GM23338 (cell line): Measurements from ENCODE around the gene RPL27. TPM values are rescaled to one million over a fixed set of nuclear protein-coding genes. Genes with fewer than 3 reads are reported as not detected.

Experiments used
- ATAC-seq: fragments of 200-7000 bp; cut with Tn5 transposase; 3 replicates; pipeline ENCODE4 v1.9.1; 2020
- DNase-seq: peaks from one replicate; pipeline ENCODE4 v3.0.0-alpha.2; 2015; ENCODE audit warnings: low spot score
- H2AFZ ChIP-seq: fragments of 200-600 bp; sonication (generic); 2 replicates; pipeline ENCODE4 v1.8.0; 2016; ENCODE audit warnings: antibody characterized with exemption, mild to moderate bottlenecking, moderate library complexity
- H3F3A ChIP-seq: fragments of 200-600 bp; sonication (generic); replicated peaks from 2 replicates; pipeline ENCODE4 v1.8.0; 2017; ENCODE audit warnings: antibody characterized with exemption, mixed run types, low read depth
- H3K27ac ChIP-seq: fragments of 200-600 bp; sonication (generic); 2 replicates; pipeline ENCODE4 v1.6.1; 2016; ENCODE audit warnings: low read depth
- H3K27me3 ChIP-seq: fragments of 200-600 bp; sonication (generic); 2 replicates; pipeline ENCODE4 v1.8.0; 2016; ENCODE audit warnings: mild to moderate bottlenecking, mixed run types, moderate library complexity; ENCODE audit not compliant: insufficient read depth
- H3K36me3 ChIP-seq: fragments of 200-600 bp; sonication (generic); 2 replicates; pipeline ENCODE4 v1.8.0; 2016; ENCODE audit warnings: mild to moderate bottlenecking; ENCODE audit not compliant: insufficient read depth
- H3K4me1 ChIP-seq: fragments of 200-600 bp; sonication (generic); 2 replicates; pipeline ENCODE4 v1.8.0; 2016; ENCODE audit warnings: mild to moderate bottlenecking, moderate library complexity; ENCODE audit not compliant: insufficient read depth
- H3K4me2 ChIP-seq: fragments of 200-600 bp; sonication (generic); 2 replicates; pipeline ENCODE4 v1.7.1; 2017; ENCODE audit warnings: mixed run types
- H3K4me3 ChIP-seq: fragments of 200-600 bp; sonication (generic); 2 replicates; pipeline ENCODE4 v1.6.1; 2016; ENCODE audit warnings: mixed run types
- H3K79me2 ChIP-seq: fragments of 200-600 bp; sonication (generic); replicated peaks from 2 replicates; pipeline ENCODE4 v1.8.0; 2017; ENCODE audit warnings: mild to moderate bottlenecking; ENCODE audit not compliant: insufficient read depth
- H3K9me2 ChIP-seq: fragments of 200-600 bp; sonication (generic); 2 replicates; pipeline ENCODE4 v1.8.0; 2017; ENCODE audit not compliant: insufficient read depth
- H4K20me1 ChIP-seq: fragments of 200-600 bp; sonication (generic); replicated peaks from 2 replicates; pipeline ENCODE4 v1.8.0; 2017; ENCODE audit warnings: mild to moderate bottlenecking; ENCODE audit not compliant: insufficient read depth
- H3K27ac Mint-ChIP-seq: 2 replicates; pipeline ENCODE4 v1.8.0; 2020; ENCODE audit warnings: inconsistent platforms, mild to moderate bottlenecking, moderate library complexity, mixed read lengths
- H3K27me3 Mint-ChIP-seq: 3 replicates; pipeline ENCODE4 v1.8.0; 2022; ENCODE audit warnings: low read depth, mild to moderate bottlenecking, moderate library complexity, mixed read lengths, inconsistent platforms; ENCODE audit not compliant: insufficient read depth, poor library complexity
- H3K36me3 Mint-ChIP-seq: 3 replicates; pipeline ENCODE4 v1.8.0; 2021; ENCODE audit warnings: low read depth, mild to moderate bottlenecking, inconsistent platforms, moderate library complexity, mixed read lengths
- H3K4me1 Mint-ChIP-seq: 3 replicates; pipeline ENCODE4 v1.8.0; 2020; ENCODE audit warnings: mild to moderate bottlenecking, inconsistent platforms, mixed read lengths
- H3K4me3 Mint-ChIP-seq: 3 replicates; pipeline ENCODE4 v1.8.0; 2021; ENCODE audit warnings: moderate library complexity, mild to moderate bottlenecking, inconsistent platforms, mixed read lengths
- H3K9me3 Mint-ChIP-seq: 3 replicates; pipeline ENCODE4 v1.8.0; 2020; ENCODE audit warnings: moderate library complexity, mild to moderate bottlenecking, inconsistent platforms, mixed read lengths
- CREB1 ChIP-seq: fragments of 250-450 bp; sonication (Bioruptor Pico); IDR thresholded peaks from 2 replicates; pipeline ENCODE4 v1.5.0; 2020; ENCODE audit warnings: low read depth, mild to moderate bottlenecking, moderate library complexity
- EZH2 ChIP-seq: fragments of 200-600 bp; sonication (generic); IDR thresholded peaks from one replicate; pipeline ENCODE4 v1.8.0; 2017; ENCODE audit warnings: antibody characterized with exemption, mild to moderate bottlenecking, low read depth; ENCODE audit not compliant: unreplicated experiment
- EZH2phosphoT487 ChIP-seq: fragments of 200-600 bp; sonication (generic); IDR thresholded peaks from one replicate; pipeline ENCODE4 v1.8.1; 2018; ENCODE audit warnings: antibody characterized with exemption; ENCODE audit not compliant: unreplicated experiment
- JUNB ChIP-seq: IDR thresholded peaks from one replicate; pipeline ENCODE4 v1.6.1; 2016; ENCODE audit warnings: antibody characterized with exemption; ENCODE audit not compliant: unreplicated experiment
- NANOG ChIP-seq: IDR thresholded peaks from 2 replicates; pipeline ENCODE4 v1.6.1; 2016; ENCODE audit warnings: antibody characterized with exemption, borderline replicate concordance
- POLR2AphosphoS5 ChIP-seq: IDR thresholded peaks from 2 replicates; pipeline ENCODE4 v1.6.1; 2016; ENCODE audit warnings: antibody characterized with exemption, low read depth
- STAT1 ChIP-seq: IDR thresholded peaks from one replicate; pipeline ENCODE4 v1.6.1; 2016; ENCODE audit warnings: antibody characterized with exemption; ENCODE audit not compliant: unreplicated experiment
- ZNF114 ChIP-seq: fragments of 250-450 bp; sonication (Bioruptor Pico); IDR thresholded peaks from 2 replicates; pipeline ENCODE4 v1.5.0; 2020; ENCODE audit warnings: mild to moderate bottlenecking, moderate library complexity
- long read RNA-seq: library from polyadenylated mRNA; unstranded; transcript quantifications from one replicate; pipeline ENCODE4 v2.0.0, GENCODE V29; 2020; ENCODE audit not compliant: unreplicated experiment
- polyA plus RNA-seq: library from polyadenylated mRNA; unstranded; fragments of >200 nt; fragmentation: Nextera tagmentation; extraction: Ambion mirVana; gene quantifications from 2 replicates; pipeline ENCODE4 v1.2.1, GENCODE V29; 2016
- total RNA-seq: library from RNA; depleted of rRNA; stranded (reverse); fragments of >200 nt; shearing (Covaris generic); gene quantifications from 2 replicates; pipeline ENCODE4 v1.2.3, GENCODE V29; 2014; rRNA removed
- TF ChIP-seq, protein P1 (sequence below): fragments of 250-450 bp; sonication (Bioruptor Pico); IDR thresholded peaks from 2 replicates; pipeline ENCODE4 v1.5.0; 2020; ENCODE audit warnings: mild to moderate bottlenecking, moderate library complexity
- TF ChIP-seq, protein P2 (sequence below), 2 experiments: fragments of 200-600 bp in 1 of 2; sonication (generic) in 1 of 2; conservative IDR thresholded peaks; 2 replicates each; pipeline versions ENCODE4 v1.5.1 to v1.6.1; 2016 to 2017; ENCODE audit warnings: antibody characterized with exemption in 2 of 2, low read depth in 2 of 2, mild to moderate bottlenecking in 2 of 2, moderate library complexity in 1 of 2
- TF ChIP-seq, protein P3 (sequence below): IDR thresholded peaks from 2 replicates; pipeline ENCODE4 v1.6.1; 2016; ENCODE audit warnings: antibody characterized with exemption
- TF ChIP-seq, protein P4 (sequence below): IDR thresholded peaks from one replicate; pipeline ENCODE4 v1.6.1; 2018; ENCODE audit warnings: antibody characterized with exemption; ENCODE audit not compliant: unreplicated experiment

Gene RPL27
- total RNA-seq (1,307 and 1,784 TPM in 2 replicates), polyA plus RNA-seq (2,722 and 2,793 TPM in 2 replicates)
- long read RNA-seq, transcript RPL27-201 (5 exons, 505 nt) = major isoform, 706 of 1,083 reads
- long read RNA-seq, transcript RPL27-206 (4 exons, 730 nt) = minor isoform, 366 of 1,083 reads
- long read RNA-seq, partial matches to known transcripts = 1 of 1,083 reads
- long read RNA-seq, other reads (novel, unspliced or antisense) = 4 of 1,083 reads

DNA sequence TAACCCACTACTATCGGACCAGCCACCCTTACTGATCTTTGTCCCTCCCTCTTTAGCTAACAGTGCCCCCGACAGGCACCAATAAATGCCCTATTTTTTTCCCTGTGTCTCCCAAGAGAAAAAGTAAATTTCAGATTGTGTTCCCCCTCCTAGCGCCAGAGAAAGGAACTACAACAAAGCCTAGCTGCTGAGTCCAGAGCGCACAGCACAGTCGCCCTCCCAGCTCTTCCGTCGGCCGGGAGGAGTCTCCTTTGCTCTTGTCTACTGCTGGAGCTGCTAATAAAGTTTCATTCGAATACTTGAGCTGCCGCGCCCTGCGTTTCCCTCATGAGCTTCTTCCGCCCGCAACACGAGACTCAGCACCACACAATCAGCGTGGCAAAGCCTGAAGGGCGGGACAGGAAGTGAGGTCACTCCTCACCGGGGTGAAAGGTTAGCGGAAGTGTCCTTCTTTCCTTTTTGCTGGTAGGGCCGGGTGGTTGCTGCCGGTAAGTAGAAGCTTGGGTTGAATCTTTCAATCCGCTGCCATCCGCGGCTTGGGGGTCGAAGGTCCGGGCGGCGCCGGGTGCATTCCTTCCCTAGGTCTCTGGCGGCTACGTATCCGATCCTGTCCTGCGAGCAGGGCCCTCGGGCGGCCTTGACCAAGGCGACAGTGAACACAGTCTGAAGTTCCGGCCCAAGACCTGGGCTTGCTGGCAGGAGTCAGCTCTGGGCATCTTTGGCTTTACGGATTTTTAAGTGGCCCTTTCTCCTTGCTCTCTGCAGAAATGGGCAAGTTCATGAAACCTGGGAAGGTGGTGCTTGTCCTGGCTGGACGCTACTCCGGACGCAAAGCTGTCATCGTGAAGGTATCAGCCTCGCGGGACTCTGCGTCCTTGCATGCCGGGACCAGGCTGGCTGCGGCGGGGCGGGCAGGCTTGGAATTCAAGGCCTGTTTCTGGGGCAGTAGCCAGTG, at the start of gene RPL27:
RPL27 (plus strand) TSS at position 436 of the 955 bp plus-strand sequence; CDS start at position 768, 332 bp downstream.
- peaks cover 23% of the 10 kb centered on the region for H3K27me3 Mint-ChIP-seq
- no peaks in the 10 kb centered on the region for H3K9me3 Mint-ChIP-seq
- DNase-seq (peak; percentile 100), ATAC-seq (peak; percentile 94)
- H3K36me3 Mint-ChIP-seq = peaks cover 58% of the 10 kb centered on the region
- Histone ChIP-seq H3K27me3 (no peaks in the 10 kb centered on the region), H3K9me2 (no peaks in the 10 kb centered on the region), H3F3A (peaks cover 50% of the 10 kb centered on the region), H3K4me2 (peak within 1 kb of the TSS; percentile 99), H3K4me1 (peaks cover 13% of the 10 kb centered on the region), H4K20me1 (peaks cover 32% of the 10 kb centered on the region), H2AFZ (peak within 1 kb of the TSS; percentile 74; the same call in 1 of the 2 replicates), H3K27ac (peak within 1 kb of the TSS; percentile 88), H3K79me2 (peaks cover 21% of the 10 kb centered on the region), H3K4me3 (peak within 1 kb of the TSS; percentile 73), H3K36me3 (peaks cover 43% of the 10 kb centered on the region)
- peak within 1 kb of the TSS; percentile 98 for H3K4me3 Mint-ChIP-seq
- peak within 1 kb of the TSS; percentile 99 for H3K27ac Mint-ChIP-seq
- peaks cover 15% of the 10 kb centered on the region for H3K4me1 Mint-ChIP-seq
- TF ChIP-seq EZH2 (no peak), ZNF114 (no peak), CREB1 (CRISPR knock-in tag) (peak; percentile 95), POLR2AphosphoS5 (peak; percentile 78), STAT1 (no peak), EZH2phosphoT487 (no peak), JUNB (no peak), NANOG (peak; percentile 26; the same call in 1 of the 2 replicates)
- TF ChIP-seq, protein P1, sequence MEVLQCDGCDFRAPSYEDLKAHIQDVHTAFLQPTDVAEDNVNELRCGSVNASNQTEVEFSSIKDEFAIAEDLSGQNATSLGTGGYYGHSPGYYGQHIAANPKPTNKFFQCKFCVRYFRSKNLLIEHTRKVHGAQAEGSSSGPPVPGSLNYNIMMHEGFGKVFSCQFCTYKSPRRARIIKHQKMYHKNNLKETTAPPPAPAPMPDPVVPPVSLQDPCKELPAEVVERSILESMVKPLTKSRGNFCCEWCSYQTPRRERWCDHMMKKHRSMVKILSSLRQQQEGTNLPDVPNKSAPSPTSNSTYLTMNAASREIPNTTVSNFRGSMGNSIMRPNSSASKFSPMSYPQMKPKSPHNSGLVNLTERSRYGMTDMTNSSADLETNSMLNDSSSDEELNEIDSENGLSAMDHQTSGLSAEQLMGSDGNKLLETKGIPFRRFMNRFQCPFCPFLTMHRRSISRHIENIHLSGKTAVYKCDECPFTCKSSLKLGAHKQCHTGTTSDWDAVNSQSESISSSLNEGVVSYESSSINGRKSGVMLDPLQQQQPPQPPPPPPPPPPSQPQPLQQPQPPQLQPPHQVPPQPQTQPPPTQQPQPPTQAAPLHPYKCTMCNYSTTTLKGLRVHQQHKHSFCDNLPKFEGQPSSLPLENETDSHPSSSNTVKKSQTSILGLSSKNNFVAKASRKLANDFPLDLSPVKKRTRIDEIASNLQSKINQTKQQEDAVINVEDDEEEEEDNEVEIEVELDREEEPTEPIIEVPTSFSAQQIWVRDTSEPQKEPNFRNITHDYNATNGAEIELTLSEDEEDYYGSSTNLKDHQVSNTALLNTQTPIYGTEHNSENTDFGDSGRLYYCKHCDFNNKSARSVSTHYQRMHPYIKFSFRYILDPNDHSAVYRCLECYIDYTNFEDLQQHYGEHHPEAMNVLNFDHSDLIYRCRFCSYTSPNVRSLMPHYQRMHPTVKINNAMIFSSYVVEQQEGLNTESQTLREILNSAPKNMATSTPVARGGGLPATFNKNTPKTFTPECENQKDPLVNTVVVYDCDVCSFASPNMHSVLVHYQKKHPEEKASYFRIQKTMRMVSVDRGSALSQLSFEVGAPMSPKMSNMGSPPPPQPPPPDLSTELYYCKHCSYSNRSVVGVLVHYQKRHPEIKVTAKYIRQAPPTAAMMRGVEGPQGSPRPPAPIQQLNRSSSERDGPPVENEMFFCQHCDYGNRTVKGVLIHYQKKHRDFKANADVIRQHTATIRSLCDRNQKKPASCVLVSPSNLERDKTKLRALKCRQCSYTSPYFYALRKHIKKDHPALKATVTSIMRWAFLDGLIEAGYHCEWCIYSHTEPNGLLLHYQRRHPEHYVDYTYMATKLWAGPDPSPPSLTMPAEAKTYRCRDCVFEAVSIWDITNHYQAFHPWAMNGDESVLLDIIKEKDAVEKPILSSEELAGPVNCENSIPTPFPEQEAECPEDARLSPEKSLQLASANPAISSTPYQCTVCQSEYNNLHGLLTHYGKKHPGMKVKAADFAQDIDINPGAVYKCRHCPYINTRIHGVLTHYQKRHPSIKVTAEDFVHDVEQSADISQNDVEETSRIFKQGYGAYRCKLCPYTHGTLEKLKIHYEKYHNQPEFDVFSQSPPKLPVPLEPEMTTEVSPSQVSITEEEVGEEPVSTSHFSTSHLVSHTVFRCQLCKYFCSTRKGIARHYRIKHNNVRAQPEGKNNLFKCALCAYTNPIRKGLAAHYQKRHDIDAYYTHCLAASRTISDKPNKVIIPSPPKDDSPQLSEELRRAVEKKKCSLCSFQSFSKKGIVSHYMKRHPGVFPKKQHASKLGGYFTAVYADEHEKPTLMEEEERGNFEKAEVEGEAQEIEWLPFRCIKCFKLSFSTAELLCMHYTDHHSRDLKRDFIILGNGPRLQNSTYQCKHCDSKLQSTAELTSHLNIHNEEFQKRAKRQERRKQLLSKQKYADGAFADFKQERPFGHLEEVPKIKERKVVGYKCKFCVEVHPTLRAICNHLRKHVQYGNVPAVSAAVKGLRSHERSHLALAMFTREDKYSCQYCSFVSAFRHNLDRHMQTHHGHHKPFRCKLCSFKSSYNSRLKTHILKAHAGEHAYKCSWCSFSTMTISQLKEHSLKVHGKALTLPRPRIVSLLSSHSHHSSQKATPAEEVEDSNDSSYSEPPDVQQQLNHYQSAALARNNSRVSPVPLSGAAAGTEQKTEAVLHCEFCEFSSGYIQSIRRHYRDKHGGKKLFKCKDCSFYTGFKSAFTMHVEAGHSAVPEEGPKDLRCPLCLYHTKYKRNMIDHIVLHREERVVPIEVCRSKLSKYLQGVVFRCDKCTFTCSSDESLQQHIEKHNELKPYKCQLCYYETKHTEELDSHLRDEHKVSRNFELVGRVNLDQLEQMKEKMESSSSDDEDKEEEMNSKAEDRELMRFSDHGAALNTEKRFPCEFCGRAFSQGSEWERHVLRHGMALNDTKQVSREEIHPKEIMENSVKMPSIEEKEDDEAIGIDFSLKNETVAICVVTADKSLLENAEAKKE (CRISPR knock-in tag) = no peak
- TF ChIP-seq, protein P2, sequence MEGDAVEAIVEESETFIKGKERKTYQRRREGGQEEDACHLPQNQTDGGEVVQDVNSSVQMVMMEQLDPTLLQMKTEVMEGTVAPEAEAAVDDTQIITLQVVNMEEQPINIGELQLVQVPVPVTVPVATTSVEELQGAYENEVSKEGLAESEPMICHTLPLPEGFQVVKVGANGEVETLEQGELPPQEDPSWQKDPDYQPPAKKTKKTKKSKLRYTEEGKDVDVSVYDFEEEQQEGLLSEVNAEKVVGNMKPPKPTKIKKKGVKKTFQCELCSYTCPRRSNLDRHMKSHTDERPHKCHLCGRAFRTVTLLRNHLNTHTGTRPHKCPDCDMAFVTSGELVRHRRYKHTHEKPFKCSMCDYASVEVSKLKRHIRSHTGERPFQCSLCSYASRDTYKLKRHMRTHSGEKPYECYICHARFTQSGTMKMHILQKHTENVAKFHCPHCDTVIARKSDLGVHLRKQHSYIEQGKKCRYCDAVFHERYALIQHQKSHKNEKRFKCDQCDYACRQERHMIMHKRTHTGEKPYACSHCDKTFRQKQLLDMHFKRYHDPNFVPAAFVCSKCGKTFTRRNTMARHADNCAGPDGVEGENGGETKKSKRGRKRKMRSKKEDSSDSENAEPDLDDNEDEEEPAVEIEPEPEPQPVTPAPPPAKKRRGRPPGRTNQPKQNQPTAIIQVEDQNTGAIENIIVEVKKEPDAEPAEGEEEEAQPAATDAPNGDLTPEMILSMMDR (conservative IDR thresholded peaks at IDR 0.05; ENCODE audit: low read depth in 2 of 2) = peak; percentile 75 to 78
- TF ChIP-seq, protein P3, sequence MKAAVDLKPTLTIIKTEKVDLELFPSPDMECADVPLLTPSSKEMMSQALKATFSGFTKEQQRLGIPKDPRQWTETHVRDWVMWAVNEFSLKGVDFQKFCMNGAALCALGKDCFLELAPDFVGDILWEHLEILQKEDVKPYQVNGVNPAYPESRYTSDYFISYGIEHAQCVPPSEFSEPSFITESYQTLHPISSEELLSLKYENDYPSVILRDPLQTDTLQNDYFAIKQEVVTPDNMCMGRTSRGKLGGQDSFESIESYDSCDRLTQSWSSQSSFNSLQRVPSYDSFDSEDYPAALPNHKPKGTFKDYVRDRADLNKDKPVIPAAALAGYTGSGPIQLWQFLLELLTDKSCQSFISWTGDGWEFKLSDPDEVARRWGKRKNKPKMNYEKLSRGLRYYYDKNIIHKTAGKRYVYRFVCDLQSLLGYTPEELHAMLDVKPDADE = peak; percentile 94
- TF ChIP-seq, protein P4, sequence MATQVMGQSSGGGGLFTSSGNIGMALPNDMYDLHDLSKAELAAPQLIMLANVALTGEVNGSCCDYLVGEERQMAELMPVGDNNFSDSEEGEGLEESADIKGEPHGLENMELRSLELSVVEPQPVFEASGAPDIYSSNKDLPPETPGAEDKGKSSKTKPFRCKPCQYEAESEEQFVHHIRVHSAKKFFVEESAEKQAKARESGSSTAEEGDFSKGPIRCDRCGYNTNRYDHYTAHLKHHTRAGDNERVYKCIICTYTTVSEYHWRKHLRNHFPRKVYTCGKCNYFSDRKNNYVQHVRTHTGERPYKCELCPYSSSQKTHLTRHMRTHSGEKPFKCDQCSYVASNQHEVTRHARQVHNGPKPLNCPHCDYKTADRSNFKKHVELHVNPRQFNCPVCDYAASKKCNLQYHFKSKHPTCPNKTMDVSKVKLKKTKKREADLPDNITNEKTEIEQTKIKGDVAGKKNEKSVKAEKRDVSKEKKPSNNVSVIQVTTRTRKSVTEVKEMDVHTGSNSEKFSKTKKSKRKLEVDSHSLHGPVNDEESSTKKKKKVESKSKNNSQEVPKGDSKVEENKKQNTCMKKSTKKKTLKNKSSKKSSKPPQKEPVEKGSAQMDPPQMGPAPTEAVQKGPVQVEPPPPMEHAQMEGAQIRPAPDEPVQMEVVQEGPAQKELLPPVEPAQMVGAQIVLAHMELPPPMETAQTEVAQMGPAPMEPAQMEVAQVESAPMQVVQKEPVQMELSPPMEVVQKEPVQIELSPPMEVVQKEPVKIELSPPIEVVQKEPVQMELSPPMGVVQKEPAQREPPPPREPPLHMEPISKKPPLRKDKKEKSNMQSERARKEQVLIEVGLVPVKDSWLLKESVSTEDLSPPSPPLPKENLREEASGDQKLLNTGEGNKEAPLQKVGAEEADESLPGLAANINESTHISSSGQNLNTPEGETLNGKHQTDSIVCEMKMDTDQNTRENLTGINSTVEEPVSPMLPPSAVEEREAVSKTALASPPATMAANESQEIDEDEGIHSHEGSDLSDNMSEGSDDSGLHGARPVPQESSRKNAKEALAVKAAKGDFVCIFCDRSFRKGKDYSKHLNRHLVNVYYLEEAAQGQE = no peak
